Tibial artery (tissue), 4 donors: ENCODE data around the gene KCNQ1.

Experiments used
- DNase-seq, 2 donors: peaks; one replicate each; pipeline ENCODE4 v3.0.0-alpha.2; 2019
- H3K27ac ChIP-seq, 2 donors: fragments of 200-600 bp; sonication (generic) in 1 of 2; 1 replicate in 1 of 2; 2 replicates in 1 of 2; pipeline ENCODE4 v1.5.1; 2018 to 2019; ENCODE audit warnings: mild to moderate bottlenecking in 1 of 2
- H3K27me3 ChIP-seq, 2 donors: fragments of 200-600 bp; sonication (generic) in 1 of 2; one replicate each; pipeline versions ENCODE4 v1.5.1 to v1.6.0; 2016 to 2019
- H3K36me3 ChIP-seq, 3 donors: fragments of 200-600 bp; sonication (generic) in 2 of 3; one replicate each; pipeline ENCODE4 v1.5.1; 2016 to 2019; ENCODE audit warnings: mild to moderate bottlenecking in 2 of 3
- H3K4me1 ChIP-seq, 4 donors: fragments of 200-600 bp; sonication (generic) in 2 of 4; 1 replicate in 3 of 4; 2 replicates in 1 of 4; pipeline ENCODE4 v1.5.1; 2016 to 2019
- H3K4me3 ChIP-seq, 2 donors: fragments of 200-600 bp; sonication (generic) in 1 of 2; 1 replicate in 1 of 2; 2 replicates in 1 of 2; pipeline ENCODE4 v1.5.1; 2018 to 2019; ENCODE audit warnings: mild to moderate bottlenecking in 2 of 2
- H3K9me3 ChIP-seq, 3 donors: fragments of 200-600 bp; sonication (generic) in 1 of 3; one replicate each; pipeline ENCODE4 v1.5.1; 2016 to 2019
- CTCF ChIP-seq, 2 experiments: fragments of 200-600 bp in 1 of 2; fragments of 450-650 bp in 1 of 2; IDR thresholded peaks; one replicate each; pipeline ENCODE4 v1.5.1; 2017 to 2019; ENCODE audit warnings: antibody characterized with exemption in 2 of 2, mild to moderate bottlenecking in 1 of 2, moderate library complexity in 1 of 2
- intact Hi-C: fragments of 100-400 bp; cut with DNase I; formaldehyde crosslinking; loops from one replicate; pipeline ENCODE4 v1.15.0; 2023; ENCODE audit warnings: low total_unique reads

The KCNQ1 gene

GRCh38 chr11:2791521-2792380 lies 346.9 kb downstream of the KCNQ1 start:
- H3K4me3 ChIP-seq, result peak overlapping the region; percentile 48 to 56
- H3K27ac ChIP-seq, result peak overlapping the region; percentile 17 to 58
- H3K36me3 ChIP-seq, result no peaks in the 10 kb centered on the region
- DNase-seq, result peak; percentile 15 to 72
- TF ChIP-seq CTCF (IDR thresholded peaks at IDR 0.05), result no peak
- H3K27me3 ChIP-seq, result peaks cover 0 to 12% of the 10 kb centered on the region in 2 donors
- peaks cover 0 to 25% (median 13%) of the 10 kb centered on the region in 4 donors for H3K4me1 ChIP-seq
- H3K9me3 ChIP-seq, result no peaks in the 10 kb centered on the region
- intact Hi-C loops, result no loop called here

- Histone ChIP-seq H3K27me3 (peaks cover 0 to 12% of the 10 kb centered on the region in 2 donors), H3K4me3 (no peak overlapping the region), H3K36me3 (no peaks in the 10 kb centered on the region), H3K9me3 (no peaks in the 10 kb centered on the region), H3K27ac (peak overlapping the region in 1 of 2 donors; percentile 58), H3K4me1 (peaks cover 0 to 25% (median 13%) of the 10 kb centered on the region in 4 donors)
- no peak for TF ChIP-seq CTCF (IDR thresholded peaks at IDR 0.05)
- intact Hi-C loops, result no loop called here
- peak; percentile 15 to 59 for DNase-seq
These were observed 347.8 kb downstream of the KCNQ1 start for GRCh38 chr11:2792381-2793250.

GRCh38 chr11:2793701-2794045 lies 348.9 kb downstream of the KCNQ1 start:
- H3K36me3 ChIP-seq, result no peaks in the 10 kb centered on the region
- no peak overlapping the region for H3K27ac ChIP-seq
- peak in 1 of 2 donors; percentile 7 for DNase-seq
- no peak for TF ChIP-seq CTCF (IDR thresholded peaks at IDR 0.05)
- intact Hi-C loops, result no loop called here
- no peak overlapping the region for H3K4me3 ChIP-seq
- no peaks in the 10 kb centered on the region for H3K9me3 ChIP-seq
- peaks cover 0 to 12% of the 10 kb centered on the region in 2 donors for H3K27me3 ChIP-seq
- H3K4me1 ChIP-seq, result peaks cover 0 to 21% (median 12%) of the 10 kb centered on the region in 4 donors

GRCh38 chr11:2794046-2794967 lies 349.5 kb downstream of the KCNQ1 start:
- TF ChIP-seq CTCF (IDR thresholded peaks at IDR 0.05), result no peak
- DNase-seq, result peak; percentile 15 to 61

GRCh38 chr11:2794968-2795322 lies 350.1 kb downstream of the KCNQ1 start:
- TF ChIP-seq CTCF (IDR thresholded peaks at IDR 0.05), result no peak

More at GRCh38 chr11:2794046-2794967, 349.5 kb downstream of the KCNQ1 start:
- Histone ChIP-seq H3K27ac (no peak overlapping the region), H3K4me3 (no peak overlapping the region), H3K9me3 (no peaks in the 10 kb centered on the region), H3K27me3 (peaks cover 0 to 14% of the 10 kb centered on the region in 2 donors), H3K36me3 (no peaks in the 10 kb centered on the region), H3K4me1 (peaks cover 0 to 16% (median 10%) of the 10 kb centered on the region in 4 donors)
- intact Hi-C loops, result no loop called here

More at GRCh38 chr11:2794968-2795322, 350.1 kb downstream of the KCNQ1 start:
- peak in 1 of 2 donors; percentile 18 for DNase-seq
- H3K9me3 ChIP-seq, result no peaks in the 10 kb centered on the region
- peaks cover 0 to 14% of the 10 kb centered on the region in 2 donors for H3K27me3 ChIP-seq
- H3K4me3 ChIP-seq, result no peak overlapping the region
- no peaks in the 10 kb centered on the region for H3K36me3 ChIP-seq
- H3K4me1 ChIP-seq, result peaks cover 0 to 16% (median 10%) of the 10 kb centered on the region in 4 donors
- intact Hi-C loops, result no loop called here
- no peak overlapping the region for H3K27ac ChIP-seq
